Measurements from ENCODE around the gene CDK4. TPM values are rescaled to one million over a fixed set of nuclear protein-coding genes. Genes with fewer than 3 reads are reported as not detected.
"Not testable (repeated sequence)": the region's sequence is repeated elsewhere in the genome, so short reads cannot be mapped to it uniquely, and the experiment has no call there.

CDK4 gene
- total and polyA plus RNA-seq, 8 donors, result 26.3 to 113 (median 50.5) TPM

- H3K9me3 ChIP-seq, result no peaks in the 10 kb centered on the region
- peaks cover 8 to 26% (median 18%) of the 10 kb centered on the region in 4 donors for H3K4me1 ChIP-seq
- H3K36me3 ChIP-seq, result peaks cover 0 to 27% (median 25%) of the 10 kb centered on the region in 4 donors
- H3K4me3 ChIP-seq, result no peak overlapping the region
- WGBS, 5 donors, result 77 to 82% (median 81%) methylated on average over 7 of the region's 7 CpGs
- H3K27ac ChIP-seq, result no peak overlapping the region
- no peaks in the 10 kb centered on the region for H3K27me3 ChIP-seq
- intact Hi-C loops (cut with DNase I; ENCODE audit: low total_unique reads), result no loop called here
- DNase-seq, result no peak
- TF ChIP-seq POLR2AphosphoS5 (IDR thresholded peaks at IDR 0.05), result no peak
- TF ChIP-seq POLR2A (IDR thresholded peaks at IDR 0.05), result no peak
- TF ChIP-seq EP300 (IDR thresholded peaks at IDR 0.05), result no peak
- TF ChIP-seq CTCF (IDR thresholded peaks at IDR 0.05), result no peak
Measured at GRCh38 chr12:57777367-57777766, 25.3 kb upstream of the CDK4 start.

- Histone ChIP-seq H3K27me3 (no peaks in the 10 kb centered on the region), H3K4me3 (no peak overlapping the region), H3K9me3 (no peaks in the 10 kb centered on the region), H3K4me1 (peaks cover 10 to 20% (median 18%) of the 10 kb centered on the region in 4 donors), H3K27ac (no peak overlapping the region), H3K36me3 (peaks cover 0 to 27% (median 25%) of the 10 kb centered on the region in 4 donors)
- TF ChIP-seq POLR2A (IDR thresholded peaks at IDR 0.05) (no peak), CTCF (IDR thresholded peaks at IDR 0.05) (no peak), EP300 (IDR thresholded peaks at IDR 0.05) (no peak), POLR2AphosphoS5 (IDR thresholded peaks at IDR 0.05) (no peak)
- WGBS, 5 donors, result 84 to 94% (median 92%) methylated on average over 2 of the region's 2 CpGs
- intact Hi-C loops (cut with DNase I; ENCODE audit: low total_unique reads), result no loop called here
- DNase-seq, result no peak
Measured at GRCh38 chr12:57776247-57776587, 24.1 kb upstream of the CDK4 start.

- H3K36me3 ChIP-seq, result peaks cover 0 to 25% (median 22%) of the 10 kb centered on the region in 4 donors
- H3K9me3 ChIP-seq, result no peaks in the 10 kb centered on the region
- intact Hi-C loops (cut with DNase I; ENCODE audit: low total_unique reads), result no loop called here
Measured at GRCh38 chr12:57775563-57776246, 23.6 kb upstream of the CDK4 start.

GRCh38 chr12:57775044-57775443 lies 22.9 kb upstream of the CDK4 start:
- H3K36me3 ChIP-seq, result peaks cover 0 to 26% (median 19%) of the 10 kb centered on the region in 4 donors

More at GRCh38 chr12:57775563-57776246, 23.6 kb upstream of the CDK4 start:
- TF ChIP-seq POLR2A (IDR thresholded peaks at IDR 0.05) (no peak), EP300 (IDR thresholded peaks at IDR 0.05) (no peak), POLR2AphosphoS5 (IDR thresholded peaks at IDR 0.05) (no peak), CTCF (IDR thresholded peaks at IDR 0.05) (no peak)
- Histone ChIP-seq H3K4me3 (no peak overlapping the region), H3K4me1 (peaks cover 15 to 25% (median 22%) of the 10 kb centered on the region in 4 donors), H3K27ac (no peak overlapping the region), H3K27me3 (no peaks in the 10 kb centered on the region)
- 82 to 89% (median 86%) methylated on average over 4 of the region's 4 CpGs for WGBS, 5 donors
- no peak for DNase-seq

GRCh38 chr12:57774634-57775033 lies 22.5 kb upstream of the CDK4 start:
- DNase-seq; H3K27me3 ChIP-seq; H3K4me3 ChIP-seq; H3K9me3 ChIP-seq; H3K27ac ChIP-seq; intact Hi-C loops (cut with DNase I; ENCODE audit: low total_unique reads): not testable (repeated sequence)
- H3K36me3 ChIP-seq, result peaks cover 0 to 30% (median 21%) of the 10 kb centered on the region in 4 donors
- peaks cover 15 to 27% (median 24%) of the 10 kb centered on the region in 4 donors for H3K4me1 ChIP-seq
- WGBS, 5 donors, result 93 to 98% (median 96%) methylated on average over 11 of the region's 11 CpGs

More at GRCh38 chr12:57775044-57775443, 22.9 kb upstream of the CDK4 start:
- intact Hi-C loops (cut with DNase I; ENCODE audit: low total_unique reads), result no loop called here
- Histone ChIP-seq H3K9me3 (no peaks in the 10 kb centered on the region), H3K4me1 (peaks cover 15 to 27% (median 24%) of the 10 kb centered on the region in 4 donors), H3K27ac (no peak overlapping the region), H3K27me3 (no peaks in the 10 kb centered on the region), H3K4me3 (no peak overlapping the region)
- TF ChIP-seq EP300 (IDR thresholded peaks at IDR 0.05) (no peak), POLR2AphosphoS5 (IDR thresholded peaks at IDR 0.05) (no peak), POLR2A (IDR thresholded peaks at IDR 0.05) (no peak), CTCF (IDR thresholded peaks at IDR 0.05) (no peak)
- WGBS, 5 donors, result 79 to 93% (median 86%) methylated on average over 3 of the region's 3 CpGs
- DNase-seq, result no peak

All from stomach (tissue), 9 donors.